Measurements from ENCODE around the gene ACAD11.

DNA sequence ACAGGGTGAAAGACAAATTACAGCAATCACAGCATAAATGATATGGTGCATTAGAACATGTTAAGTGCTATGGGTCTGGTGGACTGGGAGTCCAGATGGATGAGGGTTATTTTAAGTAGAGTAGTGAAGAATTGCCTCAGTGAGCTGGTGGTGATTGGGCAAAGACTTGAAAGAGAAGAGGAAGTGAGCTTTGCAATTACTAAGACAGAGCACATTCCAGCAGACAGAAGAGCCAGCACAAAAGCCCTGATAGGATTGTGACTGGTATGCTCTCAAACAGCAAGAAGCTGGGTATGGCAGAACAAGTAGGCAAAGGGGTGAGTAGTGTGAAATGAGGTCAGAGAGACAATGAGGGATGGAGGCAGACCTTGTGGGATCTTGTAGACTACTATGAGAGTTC is 64.6 kb downstream of the ACAD11 start:
- TF ChIP-seq, protein P1, sequence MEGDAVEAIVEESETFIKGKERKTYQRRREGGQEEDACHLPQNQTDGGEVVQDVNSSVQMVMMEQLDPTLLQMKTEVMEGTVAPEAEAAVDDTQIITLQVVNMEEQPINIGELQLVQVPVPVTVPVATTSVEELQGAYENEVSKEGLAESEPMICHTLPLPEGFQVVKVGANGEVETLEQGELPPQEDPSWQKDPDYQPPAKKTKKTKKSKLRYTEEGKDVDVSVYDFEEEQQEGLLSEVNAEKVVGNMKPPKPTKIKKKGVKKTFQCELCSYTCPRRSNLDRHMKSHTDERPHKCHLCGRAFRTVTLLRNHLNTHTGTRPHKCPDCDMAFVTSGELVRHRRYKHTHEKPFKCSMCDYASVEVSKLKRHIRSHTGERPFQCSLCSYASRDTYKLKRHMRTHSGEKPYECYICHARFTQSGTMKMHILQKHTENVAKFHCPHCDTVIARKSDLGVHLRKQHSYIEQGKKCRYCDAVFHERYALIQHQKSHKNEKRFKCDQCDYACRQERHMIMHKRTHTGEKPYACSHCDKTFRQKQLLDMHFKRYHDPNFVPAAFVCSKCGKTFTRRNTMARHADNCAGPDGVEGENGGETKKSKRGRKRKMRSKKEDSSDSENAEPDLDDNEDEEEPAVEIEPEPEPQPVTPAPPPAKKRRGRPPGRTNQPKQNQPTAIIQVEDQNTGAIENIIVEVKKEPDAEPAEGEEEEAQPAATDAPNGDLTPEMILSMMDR (IDR thresholded peaks at IDR 0.05 in 2 of 3, conservative IDR thresholded peaks at IDR 0.05 in 1 of 3; ENCODE audit: insufficient read depth in 2 of 3, low read depth in 1 of 3, low read length in 3 of 3), result no peak
- TF ChIP-seq MAFG (tag; conservative IDR thresholded peaks at IDR 0.05), result no peak
- TF ChIP-seq ZNF644 (tag; IDR thresholded peaks at IDR 0.05; ENCODE audit: low read depth), result no peak
- TF ChIP-seq TCF3 (CRISPR knock-in tag; IDR thresholded peaks at IDR 0.05), result no peak
- no peak for TF ChIP-seq TEAD4 (IDR thresholded peaks at IDR 0.05; ENCODE audit: low read length)
- no peak for TF ChIP-seq TEAD4 (CRISPR knock-in tag; IDR thresholded peaks at IDR 0.05; ENCODE audit: borderline replicate concordance)
- no peak for TF ChIP-seq MXI1 (IDR thresholded peaks at IDR 0.05; ENCODE audit: low read depth, low read length)
- TF ChIP-seq POLR2AphosphoS5 (IDR thresholded peaks at IDR 0.05; ENCODE audit: control insufficient read depth, insufficient read depth, low read depth, low read length), result no peak
- TF ChIP-seq EP300 (IDR thresholded peaks at IDR 0.05; ENCODE audit: low read length), result no peak
- no peak for TF ChIP-seq POLR2G (IDR thresholded peaks at IDR 0.05; ENCODE audit: low read depth, low read length)
- TF ChIP-seq SMC3 (conservative IDR thresholded peaks at IDR 0.05; ENCODE audit: insufficient read depth, low read depth, low read length), result no peak
- no peak for TF ChIP-seq RUNX1 (IDR thresholded peaks at IDR 0.05; ENCODE audit: low read depth)
- no peak for TF ChIP-seq ZNF384 (IDR thresholded peaks at IDR 0.05; ENCODE audit: low read depth, low read length)
